ENCODE data around the gene PTPRM.

The PTPRM gene

DNA sequence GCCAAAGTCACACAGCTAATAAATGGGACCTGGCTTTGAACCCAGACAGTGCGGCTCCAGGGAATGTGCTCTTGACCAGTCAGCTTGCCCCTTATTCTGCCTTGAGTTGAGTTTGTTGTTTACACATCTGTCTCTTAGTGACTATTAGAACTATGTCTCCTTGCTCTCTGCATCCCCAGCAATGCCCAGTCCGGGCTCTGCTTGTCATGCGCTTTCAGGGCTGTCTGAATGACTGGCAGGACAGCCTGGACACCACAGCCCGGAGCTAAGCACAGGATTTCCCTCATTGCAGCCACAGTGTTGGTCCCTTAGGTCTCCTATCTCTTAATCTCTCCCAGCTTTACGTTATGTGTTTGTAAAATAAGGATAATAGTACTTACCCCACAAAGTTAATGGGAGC lies 795.7 kb downstream of the PTPRM start:
- H3K27ac ChIP-seq, result no peak overlapping the region
- no peaks in the 10 kb centered on the region for H3K4me1 ChIP-seq (ENCODE audit: low read depth, poor library complexity, severe bottlenecking)
- no peak overlapping the region for H3K9ac ChIP-seq
- H3K27me3 ChIP-seq (ENCODE audit: insufficient read depth, low read depth), result no peaks in the 10 kb centered on the region
- no peak overlapping the region for H3K4me2 ChIP-seq
- H4K20me1 ChIP-seq (ENCODE audit: insufficient read depth), result no peaks in the 10 kb centered on the region
- H3K79me2 ChIP-seq (ENCODE audit: insufficient read depth, low read depth), result no peaks in the 10 kb centered on the region
- H2AFZ ChIP-seq (ENCODE audit: low read depth), result no peak overlapping the region
- TF ChIP-seq, protein P1, sequence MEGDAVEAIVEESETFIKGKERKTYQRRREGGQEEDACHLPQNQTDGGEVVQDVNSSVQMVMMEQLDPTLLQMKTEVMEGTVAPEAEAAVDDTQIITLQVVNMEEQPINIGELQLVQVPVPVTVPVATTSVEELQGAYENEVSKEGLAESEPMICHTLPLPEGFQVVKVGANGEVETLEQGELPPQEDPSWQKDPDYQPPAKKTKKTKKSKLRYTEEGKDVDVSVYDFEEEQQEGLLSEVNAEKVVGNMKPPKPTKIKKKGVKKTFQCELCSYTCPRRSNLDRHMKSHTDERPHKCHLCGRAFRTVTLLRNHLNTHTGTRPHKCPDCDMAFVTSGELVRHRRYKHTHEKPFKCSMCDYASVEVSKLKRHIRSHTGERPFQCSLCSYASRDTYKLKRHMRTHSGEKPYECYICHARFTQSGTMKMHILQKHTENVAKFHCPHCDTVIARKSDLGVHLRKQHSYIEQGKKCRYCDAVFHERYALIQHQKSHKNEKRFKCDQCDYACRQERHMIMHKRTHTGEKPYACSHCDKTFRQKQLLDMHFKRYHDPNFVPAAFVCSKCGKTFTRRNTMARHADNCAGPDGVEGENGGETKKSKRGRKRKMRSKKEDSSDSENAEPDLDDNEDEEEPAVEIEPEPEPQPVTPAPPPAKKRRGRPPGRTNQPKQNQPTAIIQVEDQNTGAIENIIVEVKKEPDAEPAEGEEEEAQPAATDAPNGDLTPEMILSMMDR (conservative IDR thresholded peaks at IDR 0.05; ENCODE audit: low read depth, low read length), result no peak
- no peak overlapping the region for H3K4me3 ChIP-seq (IDR thresholded peaks at IDR 0.05; ENCODE audit: insufficient read depth, low read depth, low read length)
- no peaks in the 10 kb centered on the region for H3K36me3 ChIP-seq (ENCODE audit: insufficient read depth)

DNA sequence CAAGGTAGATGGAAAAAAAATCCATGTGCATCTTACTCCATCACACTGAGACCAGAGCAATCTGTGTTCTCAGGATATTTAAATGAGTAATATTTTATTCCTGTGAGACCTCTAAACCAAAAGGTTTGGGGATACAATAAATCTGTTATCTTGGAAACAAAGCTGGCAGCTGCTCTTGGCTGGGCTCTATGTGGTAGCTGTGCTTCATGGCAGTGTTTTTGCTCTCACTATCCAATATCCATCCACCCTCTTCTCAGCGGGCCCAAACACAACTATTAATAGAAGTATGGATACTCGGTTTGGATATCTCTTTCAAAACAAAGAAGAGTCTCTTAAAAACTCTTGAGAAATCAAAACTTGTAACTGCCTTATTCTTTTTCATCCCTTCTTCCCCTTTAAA lies 797.3 kb downstream of the PTPRM start:
- no peak overlapping the region for H3K4me3 ChIP-seq (IDR thresholded peaks at IDR 0.05; ENCODE audit: insufficient read depth, low read depth, low read length)
- TF ChIP-seq, protein P1 (conservative IDR thresholded peaks at IDR 0.05; ENCODE audit: low read depth, low read length), result no peak
- no peaks in the 10 kb centered on the region for H3K27me3 ChIP-seq (ENCODE audit: insufficient read depth, low read depth)
- no peak overlapping the region for H3K9ac ChIP-seq
- no peaks in the 10 kb centered on the region for H3K4me1 ChIP-seq (ENCODE audit: low read depth, poor library complexity, severe bottlenecking)
- no peak overlapping the region for H3K4me2 ChIP-seq
- H3K79me2 ChIP-seq (ENCODE audit: insufficient read depth, low read depth), result no peaks in the 10 kb centered on the region
- H3K36me3 ChIP-seq (ENCODE audit: insufficient read depth), result no peaks in the 10 kb centered on the region
- H4K20me1 ChIP-seq (ENCODE audit: insufficient read depth), result no peaks in the 10 kb centered on the region
- no peak overlapping the region for H3K27ac ChIP-seq
- no peak overlapping the region for H2AFZ ChIP-seq (ENCODE audit: low read depth)

DNA sequence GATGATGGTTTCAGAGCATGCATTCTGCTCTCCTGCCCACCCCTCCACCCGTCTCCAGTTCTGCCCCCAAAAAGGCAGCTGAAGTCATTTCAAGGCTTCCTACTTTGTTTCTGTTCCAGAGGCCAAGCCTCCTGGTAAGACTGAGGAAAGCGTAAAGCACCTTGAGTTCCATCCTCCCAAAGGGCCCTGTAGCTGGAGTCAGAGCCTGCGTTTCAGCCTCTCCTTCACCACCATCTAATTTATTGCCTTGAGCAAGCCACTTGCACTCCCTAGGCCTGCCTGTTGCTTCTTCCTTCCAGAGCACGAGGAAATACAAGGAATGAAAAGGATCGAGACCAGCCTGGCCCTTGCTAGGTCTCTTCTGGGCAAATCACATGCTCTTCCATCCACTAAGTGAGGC lies 797.9 kb downstream of the PTPRM start:
- Histone ChIP-seq H3K27ac (no peak overlapping the region), H3K9ac (no peak overlapping the region), H3K79me2 (ENCODE audit: insufficient read depth, low read depth) (no peaks in the 10 kb centered on the region), H3K4me1 (ENCODE audit: low read depth, poor library complexity, severe bottlenecking) (no peaks in the 10 kb centered on the region), H3K27me3 (ENCODE audit: insufficient read depth, low read depth) (no peaks in the 10 kb centered on the region), H2AFZ (ENCODE audit: low read depth) (no peak overlapping the region), H3K4me3 (IDR thresholded peaks at IDR 0.05; ENCODE audit: insufficient read depth, low read depth, low read length) (no peak overlapping the region), H4K20me1 (ENCODE audit: insufficient read depth) (no peaks in the 10 kb centered on the region), H3K36me3 (ENCODE audit: insufficient read depth) (no peaks in the 10 kb centered on the region), H3K4me2 (no peak overlapping the region)
- TF ChIP-seq, protein P1 (conservative IDR thresholded peaks at IDR 0.05; ENCODE audit: low read depth, low read length), result no peak

DNA sequence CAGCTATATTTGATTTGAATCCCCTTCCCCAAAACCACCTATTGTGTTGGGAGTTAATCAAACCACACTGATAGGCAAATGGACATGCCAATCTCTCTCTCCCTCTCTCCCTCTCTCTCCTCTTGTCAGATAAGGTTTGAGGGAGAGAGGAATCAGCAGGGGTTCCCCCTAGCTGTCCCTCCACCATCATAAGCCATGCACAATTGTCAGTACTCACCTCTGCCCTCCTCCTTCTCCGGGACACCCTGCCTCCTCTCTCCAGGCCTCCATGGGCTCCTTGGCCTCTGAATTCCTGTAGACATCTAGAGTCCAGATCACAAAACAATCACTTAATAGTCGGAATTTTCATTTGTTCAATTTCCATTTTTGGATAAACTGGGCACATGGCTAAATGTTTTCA lies 798.4 kb downstream of the PTPRM start:
- no peak overlapping the region for H3K27ac ChIP-seq
- H3K9ac ChIP-seq, result no peak overlapping the region
- H2AFZ ChIP-seq (ENCODE audit: low read depth), result no peak overlapping the region
- H3K36me3 ChIP-seq (ENCODE audit: insufficient read depth), result no peaks in the 10 kb centered on the region
- H3K4me1 ChIP-seq (ENCODE audit: low read depth, poor library complexity, severe bottlenecking), result no peaks in the 10 kb centered on the region
- H4K20me1 ChIP-seq (ENCODE audit: insufficient read depth), result no peaks in the 10 kb centered on the region
- H3K27me3 ChIP-seq (ENCODE audit: insufficient read depth, low read depth), result no peaks in the 10 kb centered on the region
- H3K4me3 ChIP-seq (IDR thresholded peaks at IDR 0.05; ENCODE audit: insufficient read depth, low read depth, low read length), result no peak overlapping the region
- no peaks in the 10 kb centered on the region for H3K79me2 ChIP-seq (ENCODE audit: insufficient read depth, low read depth)
- TF ChIP-seq, protein P1 (conservative IDR thresholded peaks at IDR 0.05; ENCODE audit: low read depth, low read length), result no peak
- no peak overlapping the region for H3K4me2 ChIP-seq

DNA sequence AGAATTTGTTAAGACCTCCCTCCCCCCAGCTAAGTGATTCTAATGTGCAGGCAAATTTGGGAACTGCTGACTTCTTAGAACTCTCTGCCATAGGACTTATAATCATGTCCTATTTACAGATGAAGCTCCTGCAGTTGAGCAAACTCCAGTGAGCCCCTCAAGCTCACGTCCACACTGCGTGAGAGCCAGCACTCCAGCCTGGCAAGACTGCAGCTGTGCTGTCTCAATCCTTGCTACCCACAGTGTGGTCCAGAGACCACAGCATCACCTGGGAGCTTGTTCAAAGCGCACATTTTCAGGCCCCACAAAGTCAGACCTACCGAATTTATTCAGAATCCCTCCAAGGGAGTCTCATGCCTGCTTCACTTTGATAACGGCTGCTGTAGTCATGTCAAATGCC lies 799.0 kb downstream of the PTPRM start:
- no peak overlapping the region for H3K9ac ChIP-seq
- no peak overlapping the region for H2AFZ ChIP-seq (ENCODE audit: low read depth)
- H3K79me2 ChIP-seq (ENCODE audit: insufficient read depth, low read depth), result no peaks in the 10 kb centered on the region
- H3K27me3 ChIP-seq (ENCODE audit: insufficient read depth, low read depth), result no peaks in the 10 kb centered on the region
- TF ChIP-seq, protein P1 (conservative IDR thresholded peaks at IDR 0.05; ENCODE audit: low read depth, low read length), result no peak
- no peaks in the 10 kb centered on the region for H3K4me1 ChIP-seq (ENCODE audit: low read depth, poor library complexity, severe bottlenecking)
- H3K36me3 ChIP-seq (ENCODE audit: insufficient read depth), result no peaks in the 10 kb centered on the region
- H3K27ac ChIP-seq, result no peak overlapping the region
- H3K4me2 ChIP-seq, result no peak overlapping the region
- no peaks in the 10 kb centered on the region for H4K20me1 ChIP-seq (ENCODE audit: insufficient read depth)
- H3K4me3 ChIP-seq (IDR thresholded peaks at IDR 0.05; ENCODE audit: insufficient read depth, low read depth, low read length), result no peak overlapping the region

All from KMS-11 (cell line).